Head of caudate nucleus (tissue), 42 donors: ENCODE measurements around the gene RGCC.
A peak's percentile ranks its signal among the peaks of the same experiment; 100 is the strongest.
"Not testable (repeated sequence)": the region's sequence is repeated elsewhere in the genome, so short reads cannot be mapped to it uniquely, and the experiment has no call there.

Experiments used
- DNase-seq, 42 donors: peaks; one replicate each; pipeline versions ENCODE4 v3.0.0 to v3.0.0-alpha.2; 2020 to 2021; ENCODE audit warnings: mixed read lengths in 7 of 42
- intact Hi-C: fragments of 100-400 bp; cut with DNase I; formaldehyde crosslinking; loops from one replicate; pipeline ENCODE4 v1.15.0; 2022

Gene RGCC

GRCh38 chr13:41504657-41505056, 47.3 kb downstream of the RGCC start:
- intact Hi-C loops, DNase-seq: not testable (repeated sequence)

DNA sequence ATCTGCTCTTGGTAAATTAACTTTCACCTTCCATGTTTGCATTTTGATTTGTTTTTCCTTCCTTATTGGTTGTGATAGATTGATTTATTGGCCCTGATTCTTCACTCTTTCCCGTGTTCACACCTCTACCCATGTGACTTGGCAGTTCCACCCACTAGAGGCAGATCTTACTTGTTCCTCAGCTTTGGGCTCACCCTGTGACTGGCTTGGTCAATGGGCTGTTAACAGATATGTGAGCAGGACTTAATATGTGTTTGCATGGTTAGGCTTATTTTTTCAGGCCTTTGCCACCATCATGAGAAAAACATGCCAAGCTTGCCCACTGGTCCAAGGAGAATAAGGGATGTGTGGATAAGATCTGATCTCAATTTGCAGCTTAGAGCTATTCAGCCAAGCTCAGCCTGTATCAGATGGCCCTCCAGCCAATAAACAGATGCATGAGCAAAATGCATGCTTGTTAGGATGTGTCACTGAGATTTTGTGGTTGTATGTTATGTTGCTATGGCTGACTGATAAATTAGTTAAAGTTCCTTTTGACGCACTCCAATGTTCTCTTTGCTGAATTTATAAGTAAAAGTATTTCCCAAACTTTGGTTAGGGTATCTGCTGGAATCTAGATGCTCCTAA, 48.0 kb downstream of the RGCC start:
- peak in 1 of 42 donors; percentile 12 for DNase-seq
- intact Hi-C loops, result no loop called here

DNA sequence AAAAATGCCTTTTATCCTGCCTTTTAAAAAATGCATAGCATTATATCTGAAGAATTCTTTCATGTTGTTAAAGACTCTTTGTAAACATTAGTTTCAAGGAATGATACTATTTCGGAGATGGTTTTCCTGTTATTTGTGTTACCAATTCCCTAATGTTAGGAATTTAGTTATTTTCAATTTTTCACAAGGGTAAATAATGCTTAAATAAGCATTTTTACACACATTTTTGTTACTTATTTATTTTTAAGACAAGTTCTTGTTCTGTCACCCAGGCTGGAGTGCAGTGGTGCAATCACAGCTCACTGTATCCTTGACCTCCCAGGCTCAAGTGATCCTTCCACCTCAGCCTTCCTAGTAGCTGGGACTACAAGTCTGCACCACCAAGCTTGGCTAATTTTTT, 49.0 kb downstream of the RGCC start:
- DNase-seq, result peak in 1 of 42 donors; percentile 12
- intact Hi-C loops, result no loop called here

- intact Hi-C loops, result no loop called here
- DNase-seq, result peak in 1 of 42 donors; percentile 9
Observed at GRCh38 chr13:41509971-41510370, 52.6 kb downstream of the RGCC start.

GRCh38 chr13:41511827-41512226, 54.5 kb downstream of the RGCC start:
- intact Hi-C loops, result no loop called here
- peak in 1 of 42 donors; percentile 9 for DNase-seq

DNA sequence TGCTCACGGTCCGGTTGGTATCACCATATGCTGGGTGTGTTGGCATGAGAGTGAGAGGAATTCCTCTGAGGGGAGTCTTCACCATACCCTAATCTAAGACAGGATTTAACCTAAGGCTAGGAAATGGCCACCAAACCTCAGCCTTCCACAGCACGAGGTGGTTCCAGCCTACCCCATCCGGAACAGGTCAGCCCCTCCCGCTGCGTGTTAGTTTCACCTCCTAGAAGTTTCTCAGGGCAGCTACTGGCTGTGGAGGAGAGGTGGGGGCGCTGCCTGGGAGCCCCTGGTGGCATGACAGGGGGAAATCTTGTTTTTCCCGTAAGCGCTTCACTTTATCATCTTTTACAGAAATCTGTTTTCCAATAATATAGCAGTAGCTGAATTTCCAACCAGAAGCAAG, 55.1 kb downstream of the RGCC start:
- intact Hi-C loops, result no loop called here
- DNase-seq, result peak in 1 of 42 donors; percentile 26

GRCh38 chr13:41513600-41513999, 56.2 kb downstream of the RGCC start:
- DNase-seq, result peak in 1 of 42 donors; percentile 29
- intact Hi-C loops, result no loop called here

GRCh38 chr13:41514853-41515395, 57.6 kb downstream of the RGCC start:
- DNase-seq, result peak in 1 of 42 donors; percentile 31
- intact Hi-C loops, result no loop called here

DNA sequence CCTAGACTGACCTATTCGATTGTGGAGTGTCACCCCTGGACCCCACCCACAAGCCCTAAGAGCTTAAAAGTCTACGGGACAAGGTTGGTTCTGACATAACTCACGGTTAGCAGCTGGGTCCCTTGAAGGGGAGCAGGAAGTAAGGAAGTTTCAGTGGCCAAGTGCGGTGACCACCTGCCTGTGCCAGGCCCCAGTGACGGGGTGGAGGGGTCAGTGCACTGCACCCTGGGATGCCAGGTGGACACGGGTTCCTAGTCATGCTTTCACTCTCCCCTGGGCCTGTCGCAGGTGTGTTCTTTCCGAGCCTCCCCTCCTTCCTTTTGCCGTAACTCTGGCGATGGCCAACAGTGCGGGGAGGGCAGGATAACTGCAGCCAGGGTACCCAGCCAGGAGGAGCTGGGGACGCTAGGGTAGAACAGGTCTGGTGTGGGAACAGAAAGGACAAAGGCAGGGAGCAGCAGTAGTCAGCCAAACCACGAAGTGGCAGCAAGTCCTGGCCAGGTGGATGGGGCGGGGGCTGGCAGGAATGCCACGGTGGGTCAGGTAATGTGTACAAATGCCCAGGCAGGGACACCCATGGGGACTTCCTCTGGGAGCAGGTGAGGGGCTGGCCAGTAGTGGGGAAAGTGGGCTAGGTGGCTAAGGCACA, 58.3 kb downstream of the RGCC start:
- intact Hi-C loops, result no loop called here
- DNase-seq, result peak in 1 of 42 donors; percentile 27

- peak in 1 of 42 donors; percentile 24 for DNase-seq
- intact Hi-C loops, result no loop called here
Observed at GRCh38 chr13:41516166-41516565, 58.8 kb downstream of the RGCC start.

DNA sequence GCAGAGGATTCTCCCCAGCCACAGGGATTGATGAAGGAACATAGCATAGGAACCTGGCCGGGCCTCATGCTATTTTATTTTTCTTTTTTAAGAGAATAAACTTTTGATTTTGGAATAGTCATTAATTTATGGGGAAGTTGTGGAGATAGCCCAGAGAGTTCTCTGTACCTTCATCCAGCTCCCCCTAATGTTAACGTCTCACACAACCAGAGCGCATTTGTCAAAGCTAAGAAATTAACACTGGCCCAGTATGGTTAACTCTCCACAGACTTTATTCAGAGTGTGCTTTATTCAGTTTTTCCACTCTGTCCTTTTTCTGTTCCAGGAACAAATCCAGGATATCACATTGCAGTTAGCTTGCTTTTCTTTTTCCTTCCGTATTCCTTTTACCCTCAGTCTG, 59.4 kb downstream of the RGCC start:
- intact Hi-C loops, result no loop called here
- peak in 1 of 42 donors; percentile 17 for DNase-seq

DNA sequence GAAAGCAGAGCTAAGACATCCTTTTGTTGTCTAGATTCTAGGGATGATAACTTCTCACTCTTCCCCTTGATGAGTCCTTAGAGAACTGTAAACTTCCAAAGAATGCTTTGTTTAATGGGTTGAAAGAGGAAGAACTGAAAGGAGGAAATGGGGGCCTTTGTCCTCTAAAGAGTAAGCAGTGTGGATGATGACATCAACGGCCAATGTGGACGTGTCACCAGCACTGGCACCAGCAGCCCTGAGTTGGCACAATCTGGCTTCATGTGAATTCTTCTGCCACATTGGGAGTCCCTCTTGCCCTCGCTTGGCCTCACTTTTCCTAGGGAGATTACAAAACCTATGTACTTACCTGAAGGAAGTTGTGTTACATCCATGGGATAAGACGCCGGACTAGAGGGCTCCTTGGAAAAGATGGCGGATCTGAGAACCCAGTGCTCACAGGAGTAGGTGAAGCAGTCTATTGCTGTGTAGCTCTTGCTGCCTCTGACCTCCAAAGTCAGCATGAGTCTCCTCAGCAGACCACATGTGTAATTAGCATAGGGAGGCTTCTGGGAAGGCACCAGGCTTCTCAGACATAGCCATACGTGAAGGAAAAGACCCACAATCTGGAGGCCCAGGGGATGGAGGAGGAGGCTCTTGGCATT, 62.8 kb downstream of the RGCC start:
- DNase-seq, result peak in 1 of 42 donors; percentile 37

More for the DNA sequence above, 62.8 kb downstream of the RGCC start:
- intact Hi-C loops, result no loop called here
